ENCODE results near the gene LRRC75B. TPM values are rescaled to one million over a fixed set of nuclear protein-coding genes. Genes with fewer than 3 reads are reported as not detected.

The LRRC75B gene
- total RNA-seq, 1 donor from 2014 or later, result 14.1 TPM

- no peak for TF ChIP-seq CTCF (conservative IDR thresholded peaks at IDR 0.05; ENCODE audit: low read depth, low read length)
- no peak overlapping the region for H3K4me3 ChIP-seq (ENCODE audit: low read depth, low read length)
- DNase-seq (ENCODE audit: low read depth), result no peak
These were observed 25.2 kb downstream of the LRRC75B start for GRCh38 chr22:24567668-24568067.

- DNase-seq (ENCODE audit: low read depth), result no peak
- H3K4me3 ChIP-seq (ENCODE audit: low read depth, low read length), result no peak overlapping the region
- TF ChIP-seq CTCF (conservative IDR thresholded peaks at IDR 0.05; ENCODE audit: low read depth, low read length), result no peak
These were observed 25.9 kb downstream of the LRRC75B start for GRCh38 chr22:24566899-24567511.

- no peak overlapping the region for H3K4me3 ChIP-seq (ENCODE audit: low read depth, low read length)
- TF ChIP-seq CTCF (conservative IDR thresholded peaks at IDR 0.05; ENCODE audit: low read depth, low read length), result no peak
- no peak for DNase-seq (ENCODE audit: low read depth)
These were observed 27.8 kb downstream of the LRRC75B start for GRCh38 chr22:24565077-24565476.

- H3K4me3 ChIP-seq (ENCODE audit: low read depth, low read length), result no peak overlapping the region
- TF ChIP-seq CTCF (conservative IDR thresholded peaks at IDR 0.05; ENCODE audit: low read depth, low read length), result no peak
- DNase-seq (ENCODE audit: low read depth), result no peak
These were observed 28.4 kb downstream of the LRRC75B start for GRCh38 chr22:24564376-24565058.

GRCh38 chr22:24563246-24563645 is 29.6 kb downstream of the LRRC75B start:
- no peak for DNase-seq (ENCODE audit: low read depth)
- no peak overlapping the region for H3K4me3 ChIP-seq (ENCODE audit: low read depth, low read length)
- no peak for TF ChIP-seq CTCF (conservative IDR thresholded peaks at IDR 0.05; ENCODE audit: low read depth, low read length)

GRCh38 chr22:24559471-24559870 is 33.4 kb downstream of the LRRC75B start:
- no peak for DNase-seq (ENCODE audit: low read depth)
- no peak overlapping the region for H3K4me3 ChIP-seq (ENCODE audit: low read depth, low read length)
- TF ChIP-seq CTCF (conservative IDR thresholded peaks at IDR 0.05; ENCODE audit: low read depth, low read length), result no peak

Measured in epithelial cell of proximal tubule (primary cell).